Measurements from ENCODE around the gene YEATS2.
A peak's percentile ranks its signal among the peaks of the same experiment; 100 is the strongest.

The YEATS2 gene

GRCh38 chr3:183837390-183837789, 139.8 kb downstream of the YEATS2 start:
- DNase-seq (ENCODE audit: low spot score) = no peak

GRCh38 chr3:183837894-183838293, 140.3 kb downstream of the YEATS2 start:
- DNase-seq (ENCODE audit: low spot score) = no peak

- no peak for DNase-seq (ENCODE audit: low spot score)
Measured at GRCh38 chr3:183839751-183840150, 142.2 kb downstream of the YEATS2 start.

GRCh38 chr3:183844606-183845005, 147.0 kb downstream of the YEATS2 start:
- DNase-seq (ENCODE audit: low spot score) = peak; percentile 43

GRCh38 chr3:183845090-183845489, 147.5 kb downstream of the YEATS2 start:
- no peak for DNase-seq (ENCODE audit: low spot score)

- no peak for DNase-seq (ENCODE audit: low spot score)
Measured at GRCh38 chr3:183845608-183846288, 148.2 kb downstream of the YEATS2 start.

- DNase-seq (ENCODE audit: low spot score) = no peak
Measured at GRCh38 chr3:183854318-183855035, 156.9 kb downstream of the YEATS2 start.

GRCh38 chr3:183857863-183858262, 160.3 kb downstream of the YEATS2 start:
- DNase-seq (ENCODE audit: low spot score) = no peak
